ENCODE data around the gene PDE10A.

GRCh38 chr6:165515963-165516624, 146.9 kb downstream of the PDE10A start:
- no peak for TF ChIP-seq TAF1 (IDR thresholded peaks at IDR 0.05; ENCODE audit: low read depth, low read length)
- no peak for TF ChIP-seq EP300 (IDR thresholded peaks at IDR 0.05; ENCODE audit: borderline replicate concordance in 1 of 2, low read depth in 2 of 2, low read length in 2 of 2)
- TF ChIP-seq BACH1 (IDR thresholded peaks at IDR 0.05; ENCODE audit: low read length) = no peak
- TF ChIP-seq CEBPB (IDR thresholded peaks at IDR 0.05; ENCODE audit: low read depth, low read length) = no peak
